ENCODE data around the gene PDK3. TPM values are rescaled to one million over a fixed set of nuclear protein-coding genes. Genes with fewer than 3 reads are reported as not detected.
A peak's percentile ranks its signal among the peaks of the same experiment; 100 is the strongest.

The PDK3 gene
- total RNA-seq, 2 experiments from 2014 or later = 12.5 to 12.6 TPM

DNA sequence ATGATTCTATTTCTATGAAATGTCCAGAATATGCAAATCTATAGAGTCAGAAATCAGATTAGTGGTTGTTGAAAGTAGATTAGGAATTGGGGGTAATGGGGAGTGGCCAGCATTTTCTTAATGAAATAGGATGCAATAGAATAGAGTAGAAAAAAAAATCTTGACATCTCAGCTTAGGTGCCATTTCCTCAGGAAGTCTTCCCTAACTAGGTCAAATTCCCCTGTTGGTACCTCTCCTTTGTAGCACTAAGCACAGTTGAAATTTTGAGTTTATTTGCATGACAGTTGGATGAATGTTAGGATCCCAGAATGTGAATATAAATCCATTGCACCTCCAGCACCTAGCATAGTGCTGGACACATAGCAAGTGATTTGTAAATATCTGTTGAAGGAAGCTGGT lies 30.0 kb upstream of the PDK3 start:
- Mint-ChIP-seq H3K4me1 (ENCODE audit: low read depth) (peaks cover 9% of the 10 kb centered on the region), H3K9me3 (no peaks in the 10 kb centered on the region), H3K27ac (no peak overlapping the region), H3K4me3 (no peak overlapping the region), H3K36me3 (ENCODE audit: low read depth) (no peaks in the 10 kb centered on the region), H3K27me3 (no peaks in the 10 kb centered on the region)
- Histone ChIP-seq H3K4me1 (ENCODE audit: insufficient read depth, low read length) (no peaks in the 10 kb centered on the region), H3K27ac (ENCODE audit: low read depth in 1 of 2, low read length in 2 of 2) (no peak overlapping the region), H3K36me3 (ENCODE audit: insufficient read depth, low read length) (no peaks in the 10 kb centered on the region), H3K4me3 (ENCODE audit: low read length) (no peak overlapping the region), H3K9me3 (ENCODE audit: control insufficient read depth in 1 of 2, insufficient read depth in 1 of 2, low read length in 2 of 2) (no peaks in the 10 kb centered on the region), H3K27me3 (ENCODE audit: control insufficient read depth in 1 of 2, insufficient read depth in 2 of 2, low read length in 2 of 2) (no peaks in the 10 kb centered on the region)
- POLR2A ChIA-PET = no interaction called here
- ATAC-seq (ENCODE audit: poor library complexity) = no peak
- peak in 3 of 14 experiments; percentile 2 to 34 (median 4) for DNase-seq
- CTCF ChIA-PET = no interaction called here
- TF ChIP-seq, protein P1, sequence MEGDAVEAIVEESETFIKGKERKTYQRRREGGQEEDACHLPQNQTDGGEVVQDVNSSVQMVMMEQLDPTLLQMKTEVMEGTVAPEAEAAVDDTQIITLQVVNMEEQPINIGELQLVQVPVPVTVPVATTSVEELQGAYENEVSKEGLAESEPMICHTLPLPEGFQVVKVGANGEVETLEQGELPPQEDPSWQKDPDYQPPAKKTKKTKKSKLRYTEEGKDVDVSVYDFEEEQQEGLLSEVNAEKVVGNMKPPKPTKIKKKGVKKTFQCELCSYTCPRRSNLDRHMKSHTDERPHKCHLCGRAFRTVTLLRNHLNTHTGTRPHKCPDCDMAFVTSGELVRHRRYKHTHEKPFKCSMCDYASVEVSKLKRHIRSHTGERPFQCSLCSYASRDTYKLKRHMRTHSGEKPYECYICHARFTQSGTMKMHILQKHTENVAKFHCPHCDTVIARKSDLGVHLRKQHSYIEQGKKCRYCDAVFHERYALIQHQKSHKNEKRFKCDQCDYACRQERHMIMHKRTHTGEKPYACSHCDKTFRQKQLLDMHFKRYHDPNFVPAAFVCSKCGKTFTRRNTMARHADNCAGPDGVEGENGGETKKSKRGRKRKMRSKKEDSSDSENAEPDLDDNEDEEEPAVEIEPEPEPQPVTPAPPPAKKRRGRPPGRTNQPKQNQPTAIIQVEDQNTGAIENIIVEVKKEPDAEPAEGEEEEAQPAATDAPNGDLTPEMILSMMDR (IDR thresholded peaks at IDR 0.05) = no peak
- intact Hi-C loops (cut with DNase I, micrococcal nuclease) = no loop called here

DNA sequence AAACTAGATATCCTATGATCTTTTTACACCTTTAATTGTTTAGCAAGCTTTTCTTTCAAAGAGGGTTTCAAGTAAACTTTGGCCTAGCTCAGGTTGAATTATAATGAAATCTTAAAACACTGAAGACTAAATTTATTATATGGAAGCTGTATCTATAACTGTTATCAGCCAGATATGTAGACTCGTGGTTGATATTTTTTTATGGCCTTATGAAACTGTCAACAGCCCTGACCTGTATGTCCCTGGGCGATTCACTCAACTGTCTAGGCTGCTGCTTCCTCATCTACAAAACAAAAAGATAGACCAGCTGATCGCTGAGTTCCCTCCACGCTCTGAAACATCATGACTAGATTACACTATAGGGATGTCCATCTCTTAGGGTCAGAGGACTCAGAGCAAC lies 21.2 kb upstream of the PDK3 start:
- Histone ChIP-seq H3K9me3 (ENCODE audit: control insufficient read depth in 1 of 2, insufficient read depth in 1 of 2, low read length in 2 of 2) (no peaks in the 10 kb centered on the region), H3K27me3 (ENCODE audit: control insufficient read depth in 1 of 2, insufficient read depth in 2 of 2, low read length in 2 of 2) (no peaks in the 10 kb centered on the region), H3K4me3 (ENCODE audit: low read length) (no peak overlapping the region), H3K36me3 (ENCODE audit: insufficient read depth, low read length) (no peaks in the 10 kb centered on the region), H3K4me1 (ENCODE audit: insufficient read depth, low read length) (no peaks in the 10 kb centered on the region), H3K27ac (ENCODE audit: low read depth in 1 of 2, low read length in 2 of 2) (no peak overlapping the region)
- Mint-ChIP-seq H3K9me3 (no peaks in the 10 kb centered on the region), H3K36me3 (ENCODE audit: low read depth) (no peaks in the 10 kb centered on the region), H3K4me3 (no peak overlapping the region), H3K4me1 (ENCODE audit: low read depth) (no peaks in the 10 kb centered on the region), H3K27me3 (no peaks in the 10 kb centered on the region), H3K27ac (no peak overlapping the region)
- POLR2A ChIA-PET = no interaction called here
- no peak for ATAC-seq (ENCODE audit: poor library complexity)
- CTCF ChIA-PET = interaction anchor here (0.6 kb wide), 1 partner anchor 363 kb away, joined by 3 read pairs; no protein-coding TSS in a partner anchor
- intact Hi-C loops (cut with DNase I, micrococcal nuclease) = loop anchor here (10.0 kb wide), 1 partner anchor 51 kb away; no protein-coding TSS in a partner anchor
- TF ChIP-seq, protein P1 (IDR thresholded peaks at IDR 0.05) = no peak
- no peak for DNase-seq

DNA sequence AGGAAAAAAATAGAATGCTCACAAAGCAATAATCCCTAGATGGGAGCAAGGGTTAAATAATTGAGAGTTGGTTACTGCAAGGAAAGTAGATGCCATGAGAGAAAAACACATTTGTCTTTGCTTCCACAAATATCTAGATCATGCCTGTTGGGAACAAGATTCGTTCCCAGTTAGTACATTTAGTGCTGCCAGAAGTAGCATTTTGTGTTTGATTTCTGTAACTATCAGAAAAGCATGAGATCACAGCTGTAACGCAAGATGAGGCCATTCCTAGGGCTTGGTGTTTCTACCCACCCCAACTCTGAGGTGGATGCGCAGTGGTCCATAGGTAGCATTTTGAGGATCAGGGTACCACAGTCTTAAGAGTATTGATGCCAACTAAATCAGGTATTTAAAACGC lies 20.4 kb upstream of the PDK3 start:
- CTCF ChIA-PET = interaction anchor here (0.6 kb wide), 1 partner anchor 363 kb away, joined by 3 read pairs; no protein-coding TSS in a partner anchor
- Mint-ChIP-seq H3K27ac (no peak overlapping the region), H3K9me3 (no peaks in the 10 kb centered on the region)

More for the DNA sequence above, 20.4 kb upstream of the PDK3 start:
- no peaks in the 10 kb centered on the region for H3K36me3 Mint-ChIP-seq (ENCODE audit: low read depth)
- Histone ChIP-seq H3K36me3 (ENCODE audit: insufficient read depth, low read length) (no peaks in the 10 kb centered on the region), H3K4me1 (ENCODE audit: insufficient read depth, low read length) (no peaks in the 10 kb centered on the region), H3K27me3 (ENCODE audit: control insufficient read depth in 1 of 2, insufficient read depth in 2 of 2, low read length in 2 of 2) (no peaks in the 10 kb centered on the region), H3K4me3 (ENCODE audit: low read length) (no peak overlapping the region), H3K27ac (ENCODE audit: low read depth in 1 of 2, low read length in 2 of 2) (no peak overlapping the region), H3K9me3 (ENCODE audit: control insufficient read depth in 1 of 2, insufficient read depth in 1 of 2, low read length in 2 of 2) (no peaks in the 10 kb centered on the region)
- H3K4me1 Mint-ChIP-seq (ENCODE audit: low read depth) = no peaks in the 10 kb centered on the region
- TF ChIP-seq, protein P1 (IDR thresholded peaks at IDR 0.05) = no peak
- H3K4me3 Mint-ChIP-seq = no peak overlapping the region
- intact Hi-C loops (cut with DNase I, micrococcal nuclease) = loop anchor here (5.0 to 10.0 kb wide), 2 partner anchors 32 to 50 kb away; no protein-coding TSS in a partner anchor
- ATAC-seq (ENCODE audit: poor library complexity) = no peak
- no peaks in the 10 kb centered on the region for H3K27me3 Mint-ChIP-seq
- POLR2A ChIA-PET = no interaction called here
- DNase-seq = no peak
